WTC11 (cell line): ENCODE data around the gene ACSM3. TPM values are rescaled to one million over a fixed set of nuclear protein-coding genes. Genes with fewer than 3 reads are reported as not detected.

Source experiments
- ATAC-seq: fragments of 200-7000 bp; cut with Tn5 transposase; 2 replicates; pipeline ENCODE4 v1.10.0; 2021; ENCODE audit warnings: mild to moderate bottlenecking, moderate library complexity
- CTCF ChIA-PET: fragments of 300-600 bp; sonication (Branson Sonifier 250); formaldehyde crosslinking; loops from one replicate; lab custom pipeline; 2021; ENCODE audit warnings: antibody characterized with exemption; lab: Charles Lee
- POLR2A ChIA-PET: fragments of 350-600 bp; sonication (Branson Sonifier 250); formaldehyde crosslinking; loops from one replicate; lab custom pipeline; 2021; ENCODE audit warnings: antibody characterized with exemption; lab: Charles Lee
- DNase-seq: peaks from one replicate; pipeline ENCODE4 v3.0.0; 2021; ENCODE audit warnings: low spot score
- H3K27ac Mint-ChIP-seq: 2 replicates; pipeline ENCODE4 v1.8.0; 2021; ENCODE audit warnings: mixed read lengths
- H3K27me3 Mint-ChIP-seq: 2 replicates; pipeline ENCODE4 v1.8.0; 2021; ENCODE audit warnings: low read depth, mild to moderate bottlenecking, moderate library complexity, mixed read lengths
- H3K36me3 Mint-ChIP-seq: 2 replicates; pipeline ENCODE4 v1.8.0; 2021; ENCODE audit warnings: mixed read lengths
- H3K4me1 Mint-ChIP-seq: 2 replicates; pipeline ENCODE4 v1.8.0; 2022; ENCODE audit warnings: mixed read lengths
- H3K4me3 Mint-ChIP-seq: 2 replicates; pipeline ENCODE4 v1.8.0; 2021; ENCODE audit warnings: mild to moderate bottlenecking, moderate library complexity, mixed read lengths
- H3K9me3 Mint-ChIP-seq: 2 replicates; pipeline ENCODE4 v1.8.0; 2021; ENCODE audit warnings: mixed read lengths
- AR ChIP-seq: fragments of 250-450 bp; sonication (Bioruptor Pico); IDR thresholded peaks from 2 replicates; pipeline ENCODE4 v1.9.0; 2021; ENCODE audit warnings: mild to moderate bottlenecking
- ATF6 ChIP-seq: sonication (generic); formaldehyde crosslinking; IDR thresholded peaks from 2 replicates; pipeline ENCODE4 v1.8.1; 2023; ENCODE audit warnings: mild to moderate bottlenecking, missing genetic modification reagents
- CREB1 ChIP-seq: sonication (generic); formaldehyde crosslinking; IDR thresholded peaks from 2 replicates; pipeline ENCODE4 v1.8.0; 2023; ENCODE audit warnings: mild to moderate bottlenecking, missing genetic modification reagents
- HMGA2 ChIP-seq: fragments of 250-450 bp; sonication (Bioruptor Pico); IDR thresholded peaks from 2 replicates; pipeline ENCODE4 v1.4.0; 2021; ENCODE audit warnings: mild to moderate bottlenecking, moderate library complexity
- HMGXB4 ChIP-seq: sonication (generic); formaldehyde crosslinking; IDR thresholded peaks from 2 replicates; pipeline ENCODE4 v1.8.1; 2023; ENCODE audit warnings: mild to moderate bottlenecking, moderate library complexity, missing genetic modification reagents
- JUN ChIP-seq: sonication (generic); formaldehyde crosslinking; IDR thresholded peaks from 2 replicates; pipeline ENCODE4 v1.8.0; 2023; ENCODE audit warnings: mild to moderate bottlenecking, missing genetic modification reagents
- SOX15 ChIP-seq: fragments of 250-450 bp; sonication (Bioruptor Pico); IDR thresholded peaks from 2 replicates; pipeline ENCODE4 v1.9.0; 2021; ENCODE audit warnings: mild to moderate bottlenecking
- TEAD4 ChIP-seq: sonication (generic); formaldehyde crosslinking; IDR thresholded peaks from 2 replicates; pipeline ENCODE4 v1.8.0; 2022; ENCODE audit warnings: mild to moderate bottlenecking, missing genetic modification reagents
- ZNF263 ChIP-seq: sonication (generic); formaldehyde crosslinking; IDR thresholded peaks from 2 replicates; pipeline ENCODE4 v1.8.1; 2022; ENCODE audit warnings: low read depth, mild to moderate bottlenecking, moderate library complexity, missing genetic modification reagents
- ZNF317 ChIP-seq: sonication (generic); formaldehyde crosslinking; IDR thresholded peaks from 2 replicates; pipeline ENCODE4 v1.8.1; 2023; ENCODE audit warnings: low read depth, mild to moderate bottlenecking, moderate library complexity, missing genetic modification reagents, borderline replicate concordance
- ZNF671 ChIP-seq: fragments of 250-450 bp; sonication (Bioruptor Pico); IDR thresholded peaks from 2 replicates; pipeline ENCODE4 v1.8.0; 2021; ENCODE audit warnings: mild to moderate bottlenecking
- total RNA-seq: library from RNA; stranded (reverse); gene quantifications from 3 replicates; pipeline ENCODE4 v1.2.3, GENCODE V29; 2021
- TF ChIP-seq, protein P1 (sequence below): sonication (generic); formaldehyde crosslinking; IDR thresholded peaks from 2 replicates; pipeline ENCODE4 v1.8.1; 2023; ENCODE audit warnings: mild to moderate bottlenecking, missing genetic modification reagents
- TF ChIP-seq, protein P2 (sequence below): sonication (generic); formaldehyde crosslinking; IDR thresholded peaks from 2 replicates; pipeline ENCODE4 v1.8.0; 2023; ENCODE audit warnings: missing genetic modification reagents, mild to moderate bottlenecking, borderline replicate concordance
- TF ChIP-seq, protein P3 (sequence below): sonication (generic); formaldehyde crosslinking; IDR thresholded peaks from 2 replicates; pipeline ENCODE4 v1.8.1; 2023; ENCODE audit warnings: mild to moderate bottlenecking, missing genetic modification reagents, moderate library complexity
- TF ChIP-seq, protein P4 (sequence below): sonication (generic); formaldehyde crosslinking; IDR thresholded peaks from 2 replicates; pipeline ENCODE4 v1.8.1; 2022; ENCODE audit warnings: low read depth, missing genetic modification reagents, borderline replicate concordance

The ACSM3 gene
- total RNA-seq, 1 experiment from 2014 or later = 5.0 TPM

GRCh38 chr16:20791923-20792612, 28.3 kb downstream of the ACSM3 start:
- no peak for DNase-seq
- H3K27ac Mint-ChIP-seq = no peak overlapping the region
- no peak for TF ChIP-seq ATF6 (CRISPR knock-in tag)
- TF ChIP-seq, protein P1, sequence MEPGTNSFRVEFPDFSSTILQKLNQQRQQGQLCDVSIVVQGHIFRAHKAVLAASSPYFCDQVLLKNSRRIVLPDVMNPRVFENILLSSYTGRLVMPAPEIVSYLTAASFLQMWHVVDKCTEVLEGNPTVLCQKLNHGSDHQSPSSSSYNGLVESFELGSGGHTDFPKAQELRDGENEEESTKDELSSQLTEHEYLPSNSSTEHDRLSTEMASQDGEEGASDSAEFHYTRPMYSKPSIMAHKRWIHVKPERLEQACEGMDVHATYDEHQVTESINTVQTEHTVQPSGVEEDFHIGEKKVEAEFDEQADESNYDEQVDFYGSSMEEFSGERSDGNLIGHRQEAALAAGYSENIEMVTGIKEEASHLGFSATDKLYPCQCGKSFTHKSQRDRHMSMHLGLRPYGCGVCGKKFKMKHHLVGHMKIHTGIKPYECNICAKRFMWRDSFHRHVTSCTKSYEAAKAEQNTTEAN (CRISPR knock-in tag) = no peak
- TF ChIP-seq, protein P2, sequence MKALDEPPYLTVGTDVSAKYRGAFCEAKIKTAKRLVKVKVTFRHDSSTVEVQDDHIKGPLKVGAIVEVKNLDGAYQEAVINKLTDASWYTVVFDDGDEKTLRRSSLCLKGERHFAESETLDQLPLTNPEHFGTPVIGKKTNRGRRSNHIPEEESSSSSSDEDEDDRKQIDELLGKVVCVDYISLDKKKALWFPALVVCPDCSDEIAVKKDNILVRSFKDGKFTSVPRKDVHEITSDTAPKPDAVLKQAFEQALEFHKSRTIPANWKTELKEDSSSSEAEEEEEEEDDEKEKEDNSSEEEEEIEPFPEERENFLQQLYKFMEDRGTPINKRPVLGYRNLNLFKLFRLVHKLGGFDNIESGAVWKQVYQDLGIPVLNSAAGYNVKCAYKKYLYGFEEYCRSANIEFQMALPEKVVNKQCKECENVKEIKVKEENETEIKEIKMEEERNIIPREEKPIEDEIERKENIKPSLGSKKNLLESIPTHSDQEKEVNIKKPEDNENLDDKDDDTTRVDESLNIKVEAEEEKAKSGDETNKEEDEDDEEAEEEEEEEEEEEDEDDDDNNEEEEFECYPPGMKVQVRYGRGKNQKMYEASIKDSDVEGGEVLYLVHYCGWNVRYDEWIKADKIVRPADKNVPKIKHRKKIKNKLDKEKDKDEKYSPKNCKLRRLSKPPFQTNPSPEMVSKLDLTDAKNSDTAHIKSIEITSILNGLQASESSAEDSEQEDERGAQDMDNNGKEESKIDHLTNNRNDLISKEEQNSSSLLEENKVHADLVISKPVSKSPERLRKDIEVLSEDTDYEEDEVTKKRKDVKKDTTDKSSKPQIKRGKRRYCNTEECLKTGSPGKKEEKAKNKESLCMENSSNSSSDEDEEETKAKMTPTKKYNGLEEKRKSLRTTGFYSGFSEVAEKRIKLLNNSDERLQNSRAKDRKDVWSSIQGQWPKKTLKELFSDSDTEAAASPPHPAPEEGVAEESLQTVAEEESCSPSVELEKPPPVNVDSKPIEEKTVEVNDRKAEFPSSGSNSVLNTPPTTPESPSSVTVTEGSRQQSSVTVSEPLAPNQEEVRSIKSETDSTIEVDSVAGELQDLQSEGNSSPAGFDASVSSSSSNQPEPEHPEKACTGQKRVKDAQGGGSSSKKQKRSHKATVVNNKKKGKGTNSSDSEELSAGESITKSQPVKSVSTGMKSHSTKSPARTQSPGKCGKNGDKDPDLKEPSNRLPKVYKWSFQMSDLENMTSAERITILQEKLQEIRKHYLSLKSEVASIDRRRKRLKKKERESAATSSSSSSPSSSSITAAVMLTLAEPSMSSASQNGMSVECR (CRISPR knock-in tag) = no peak
- TF ChIP-seq HMGA2 (CRISPR knock-in tag) = no peak
- TF ChIP-seq HMGXB4 (CRISPR knock-in tag) = no peak
- no peak for TF ChIP-seq ZNF263
- no peak for TF ChIP-seq CREB1 (CRISPR knock-in tag)
- no peak for TF ChIP-seq JUN (CRISPR knock-in tag)
- no peak for TF ChIP-seq TEAD4 (CRISPR knock-in tag)
- no peak for TF ChIP-seq AR (CRISPR knock-in tag)
- no peak for TF ChIP-seq SOX15 (CRISPR knock-in tag)
- TF ChIP-seq, protein P3, sequence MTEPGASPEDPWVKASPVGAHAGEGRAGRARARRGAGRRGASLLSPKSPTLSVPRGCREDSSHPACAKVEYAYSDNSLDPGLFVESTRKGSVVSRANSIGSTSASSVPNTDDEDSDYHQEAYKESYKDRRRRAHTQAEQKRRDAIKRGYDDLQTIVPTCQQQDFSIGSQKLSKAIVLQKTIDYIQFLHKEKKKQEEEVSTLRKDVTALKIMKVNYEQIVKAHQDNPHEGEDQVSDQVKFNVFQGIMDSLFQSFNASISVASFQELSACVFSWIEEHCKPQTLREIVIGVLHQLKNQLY (CRISPR knock-in tag) = no peak
- TF ChIP-seq, protein P4, sequence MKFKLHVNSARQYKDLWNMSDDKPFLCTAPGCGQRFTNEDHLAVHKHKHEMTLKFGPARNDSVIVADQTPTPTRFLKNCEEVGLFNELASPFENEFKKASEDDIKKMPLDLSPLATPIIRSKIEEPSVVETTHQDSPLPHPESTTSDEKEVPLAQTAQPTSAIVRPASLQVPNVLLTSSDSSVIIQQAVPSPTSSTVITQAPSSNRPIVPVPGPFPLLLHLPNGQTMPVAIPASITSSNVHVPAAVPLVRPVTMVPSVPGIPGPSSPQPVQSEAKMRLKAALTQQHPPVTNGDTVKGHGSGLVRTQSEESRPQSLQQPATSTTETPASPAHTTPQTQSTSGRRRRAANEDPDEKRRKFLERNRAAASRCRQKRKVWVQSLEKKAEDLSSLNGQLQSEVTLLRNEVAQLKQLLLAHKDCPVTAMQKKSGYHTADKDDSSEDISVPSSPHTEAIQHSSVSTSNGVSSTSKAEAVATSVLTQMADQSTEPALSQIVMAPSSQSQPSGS (CRISPR knock-in tag) = no peak
- no peak for TF ChIP-seq ZNF317
- no peak for TF ChIP-seq ZNF671 (CRISPR knock-in tag)
- TF ChIP-seq, all 79 proteins: peak for 0

More at GRCh38 chr16:20791923-20792612, 28.3 kb downstream of the ACSM3 start:
- Mint-ChIP-seq H3K27me3 (no peaks in the 10 kb centered on the region), H3K4me3 (no peak overlapping the region), H3K9me3 (no peaks in the 10 kb centered on the region), H3K4me1 (peaks cover 12% of the 10 kb centered on the region), H3K36me3 (no peaks in the 10 kb centered on the region)
- no peak for ATAC-seq
- ChIA-PET POLR2A (interaction anchor here (0.9 kb wide), 1 partner anchor 15 kb away, joined by 4 read pairs; the partner anchor contains the start of genes ERI2 and REXO5), CTCF (interaction anchor here (1.6 to 1.8 kb wide), 2 partner anchors 15 to 17 kb away, joined by 4 to 5 read pairs; partner anchors contain the start of genes ERI2 and REXO5)
